DOHH2 (cell line): Measurements from ENCODE around the gene ROR2.

Source experiments
- H3F3A ChIP-seq: fragments of 200-600 bp; sonication (generic), shearing (Covaris generic); 2 replicates; pipeline ENCODE4 v1.6.0; 2016; ENCODE audit warnings: antibody characterized with exemption, mild to moderate bottlenecking; ENCODE audit not compliant: control insufficient read depth, insufficient read depth
- H3K27ac ChIP-seq: fragments of 200-600 bp; sonication (generic); 2 replicates; pipeline ENCODE4 v1.5.1; 2014; ENCODE audit warnings: low read depth, mild to moderate bottlenecking, low read length, moderate library complexity
- H3K27me3 ChIP-seq: fragments of 200-600 bp; sonication (generic); 2 replicates; pipeline ENCODE4 v1.6.1; 2014; ENCODE audit warnings: mild to moderate bottlenecking, low read length, mixed read lengths; ENCODE audit not compliant: control insufficient read depth
- H3K36me3 ChIP-seq: fragments of 200-600 bp; sonication (generic); 2 replicates; pipeline ENCODE4 v1.6.1; 2014; ENCODE audit warnings: mild to moderate bottlenecking, low read length, moderate library complexity, mixed read lengths; ENCODE audit not compliant: control insufficient read depth
- H3K4me1 ChIP-seq: fragments of 200-600 bp; sonication (generic); 2 replicates; pipeline ENCODE4 v1.6.1; 2014; ENCODE audit warnings: mild to moderate bottlenecking, low read length, mixed read lengths; ENCODE audit not compliant: control insufficient read depth
- H3K4me2 ChIP-seq: fragments of 200-600 bp; sonication (generic); 2 replicates; pipeline ENCODE4 v1.6.0; 2014; ENCODE audit warnings: mild to moderate bottlenecking, low read length, moderate library complexity
- H3K4me3 ChIP-seq: fragments of 200-600 bp; sonication (generic); 2 replicates; pipeline ENCODE4 v1.5.1; 2014; ENCODE audit warnings: mild to moderate bottlenecking, low read length, mixed read lengths
- H3K79me2 ChIP-seq: fragments of 200-600 bp; sonication (generic); 2 replicates; pipeline ENCODE4 v1.6.1; 2014; ENCODE audit warnings: mild to moderate bottlenecking, low read length, mixed read lengths; ENCODE audit not compliant: control insufficient read depth
- H3K9me2 ChIP-seq: fragments of 200-600 bp; sonication (generic); replicated peaks from 2 replicates; pipeline ENCODE4 v1.6.1; 2014; ENCODE audit warnings: mild to moderate bottlenecking, low read length, mixed read lengths; ENCODE audit not compliant: control insufficient read depth
- H3K9me3 ChIP-seq: fragments of 200-600 bp; sonication (generic); 2 replicates; pipeline ENCODE4 v1.6.1; 2014; ENCODE audit warnings: antibody characterized with exemption, low read length, mixed read lengths; ENCODE audit not compliant: control insufficient read depth, insufficient read depth
- H4K20me1 ChIP-seq: fragments of 200-600 bp; sonication (generic); 2 replicates; pipeline ENCODE4 v1.6.0; 2014; ENCODE audit warnings: low read depth, mild to moderate bottlenecking, antibody characterized with exemption, low read length, moderate library complexity; ENCODE audit not compliant: control insufficient read depth, insufficient read depth
- CTCF ChIP-seq: fragments of 200-600 bp; sonication (generic); IDR thresholded peaks from one replicate; pipeline ENCODE4 v1.5.1; 2014; ENCODE audit warnings: antibody characterized with exemption, mild to moderate bottlenecking, low read depth, low read length; ENCODE audit not compliant: poor library complexity, severe bottlenecking
- EZH2phosphoT487 ChIP-seq: fragments of 200-600 bp; sonication (generic); IDR thresholded peaks from 2 replicates; pipeline ENCODE4 v1.6.1; 2017; ENCODE audit warnings: borderline replicate concordance, mild to moderate bottlenecking, antibody characterized with exemption, low read length, moderate library complexity, mixed read lengths

The ROR2 gene

GRCh38 chr9:91714874-91715615 is 235.0 kb downstream of the ROR2 start:
- Histone ChIP-seq H3K79me2 (no peaks in the 10 kb centered on the region), H3F3A (no peaks in the 10 kb centered on the region), H3K4me2 (no peak overlapping the region), H3K27me3 (peaks cover 3% of the 10 kb centered on the region), H4K20me1 (no peaks in the 10 kb centered on the region), H3K9me2 (no peaks in the 10 kb centered on the region), H3K4me1 (peaks cover 14% of the 10 kb centered on the region), H3K9me3 (peaks cover 10% of the 10 kb centered on the region; the same call in 1 of the 2 replicates), H3K36me3 (no peaks in the 10 kb centered on the region), H3K4me3 (no peak overlapping the region), H3K27ac (no peak overlapping the region)
- TF ChIP-seq CTCF (no peak), EZH2phosphoT487 (no peak)

- Histone ChIP-seq H3K27me3 (no peaks in the 10 kb centered on the region), H3K79me2 (no peaks in the 10 kb centered on the region), H3K9me2 (no peaks in the 10 kb centered on the region), H3K9me3 (peaks cover 10% of the 10 kb centered on the region; the same call in 1 of the 2 replicates), H3K27ac (no peak overlapping the region), H3K4me2 (no peak overlapping the region), H3K4me3 (no peak overlapping the region), H3K36me3 (no peaks in the 10 kb centered on the region), H3F3A (no peaks in the 10 kb centered on the region), H3K4me1 (peaks cover 16% of the 10 kb centered on the region), H4K20me1 (no peaks in the 10 kb centered on the region)
- TF ChIP-seq EZH2phosphoT487 (no peak), CTCF (no peak)
These were observed 235.8 kb downstream of the ROR2 start for GRCh38 chr9:91714020-91714806.

GRCh38 chr9:91712811-91713210 is 237.2 kb downstream of the ROR2 start:
- H3F3A ChIP-seq, result no peaks in the 10 kb centered on the region
- H3K9me3 ChIP-seq, result peaks cover 10% of the 10 kb centered on the region; the same call in 1 of the 2 replicates
- no peak overlapping the region for H3K4me3 ChIP-seq
- no peak overlapping the region for H3K27ac ChIP-seq
- no peaks in the 10 kb centered on the region for H3K79me2 ChIP-seq
- TF ChIP-seq EZH2phosphoT487, result no peak
- no peak for TF ChIP-seq CTCF
- no peaks in the 10 kb centered on the region for H3K36me3 ChIP-seq
- H4K20me1 ChIP-seq, result no peaks in the 10 kb centered on the region
- H3K4me2 ChIP-seq, result no peak overlapping the region
- no peaks in the 10 kb centered on the region for H3K27me3 ChIP-seq
- no peaks in the 10 kb centered on the region for H3K9me2 ChIP-seq
- peaks cover 16% of the 10 kb centered on the region for H3K4me1 ChIP-seq
